K562 (cell line): ENCODE data around the gene STIM1. TPM values are rescaled to one million over a fixed set of nuclear protein-coding genes. Genes with fewer than 3 reads are reported as not detected.

ENCODE experiments used
- CXXC5 ChIP-seq: fragments of 250-450 bp; sonication (Bioruptor Pico); IDR thresholded peaks from 2 replicates; pipeline ENCODE4 v1.8.0; 2022; ENCODE audit warnings: inconsistent platforms, mild to moderate bottlenecking, moderate library complexity
- KDM1A ChIP-seq, 2 experiments: fragments of 450-650 bp; IDR thresholded peaks; 2 replicates each; pipeline ENCODE4 v1.6.1; 2016; ENCODE audit warnings: mild to moderate bottlenecking in 2 of 2
- KLF16 ChIP-seq: IDR thresholded peaks from 2 replicates; pipeline ENCODE4 v1.6.1; 2016; ENCODE audit warnings: antibody characterized with exemption
- MGA ChIP-seq: fragments of 450-650 bp; IDR thresholded peaks from 2 replicates; pipeline ENCODE4 v1.6.1; 2016; ENCODE audit warnings: mild to moderate bottlenecking, moderate library complexity
- PHF8 ChIP-seq: fragments of 200-600 bp; sonication (generic); IDR thresholded peaks from 2 replicates; pipeline ENCODE4 v1.6.1; 2012; ENCODE audit warnings: mixed run types, mild to moderate bottlenecking, inconsistent platforms, low read length, moderate library complexity, borderline replicate concordance
- SMAD4 ChIP-seq: fragments of 250-450 bp; sonication (Bioruptor Pico); conservative IDR thresholded peaks from 2 replicates; pipeline ENCODE4 v1.8.0; 2021; ENCODE audit warnings: inconsistent platforms, mild to moderate bottlenecking, moderate library complexity
- polyA plus RNA-seq, 8 experiments: library from polyadenylated mRNA; depleted of rRNA in 4 of 8; stranded (reverse) in 5 of 8; unstranded in 3 of 8; fragments of >200 nt; fragmentation: Nextera tagmentation in 2 of 8; fragmentation: Illumina TruSeq in 1 of 8; extraction: Ambion mirVana in 2 of 8; extraction: Trizol in 1 of 8; gene quantifications; 2 replicates each; pipeline versions ENCODE4 v1.2.1 to v1.2.3, GENCODE V29; 2011 to 2014; ENCODE audit warnings: inconsistent platforms in 1 of 8, missing spikeins in 1 of 8
- total RNA-seq, 7 experiments: library from RNA; depleted of rRNA in 6 of 7; stranded (reverse); fragments of >200 nt in 6 of 7; fragmentation: Illumina TruSeq in 2 of 7; extraction: Trizol in 2 of 7; gene quantifications; 2 replicates each; pipeline versions ENCODE4 v1.2.1 to v1.2.3, GENCODE V29; 2011 to 2021; ENCODE audit warnings: low replicate concordance in 1 of 7

Gene STIM1
- total and polyA plus RNA-seq, 9 of the 15 experiments (the other 6 are each of a cell fraction or from before 2014, with no cell fraction given), result 7.7 to 50.5 (median 22.5) TPM

GRCh38 chr11:3840004-3840869, 15.2 kb upstream of the STIM1 start (continued):
- TF ChIP-seq CXXC5 (CRISPR knock-in tag) (peak; percentile 35; the same call in 1 of the 2 replicates), KDM1A (IDR thresholded peaks at IDR 0.05) (no peak), SMAD4 (CRISPR knock-in tag) (0 out of 2 replicates have a peak, but pooled peaks have one; percentile 25), MGA (no peak), PHF8 (peak; percentile 43; the same call in 1 of the 2 replicates), KLF16 (no peak)
- TF ChIP-seq, all 486 proteins: peak for 15
